Heart left ventricle (tissue), 13 donors: ENCODE results near the gene RXRB.

Experiments used
- POLR2A ChIP-seq, 2 donors: fragments of 450-650 bp; IDR thresholded peaks; one replicate each; pipeline ENCODE4 v1.6.1; 2017; ENCODE audit warnings: antibody characterized with exemption in 2 of 2, mild to moderate bottlenecking in 2 of 2, moderate library complexity in 2 of 2
- TF ChIP-seq, protein P1 (sequence below), 12 donors: fragments of 200-600 bp; sonication (generic) in 4 of 12; IDR thresholded peaks; one replicate each; pipeline versions ENCODE4 v1.5.0 to v1.8.0; 2018 to 2022; ENCODE audit warnings: antibody characterized with exemption in 12 of 12, mild to moderate bottlenecking in 5 of 12
- donor health status: ischemic (EF 13 %, LVEDD 7.1; RV severe dilation, severe dysfunction).
- donor health status: DM: no; HTN: yes; CAD: no.
- donor health status: DM: no; HTN: no; CAD: no.
- donor health status: ischemic (EF 25% LVEDD 6.9; RV normal size, moderate dysfunction).
- donor health status: ischemic (EF 25% LVEDD 5.7; RV mildly dilated, moderate dysfunction).
- donor health status: ischemic (EF 35%, LVEDD 5.7; RV mildly dilated, moderate dysfunction).
- donor health status: nonischemic (EF 11% LVEDD 7.7; RV severe dilation, severe dysfunction).
- donor health status: DM: yes; HTN: yes; CAD: no.
- donor health status: PGD.
- donor health status: ischemic (EF 29% LVEDD 5.4; RV normal size, mild dysfunction).
- donor health status: nonischemic (EF 23%, LVEDD 6.1; RV moderate dilation, normal function).

DNA sequence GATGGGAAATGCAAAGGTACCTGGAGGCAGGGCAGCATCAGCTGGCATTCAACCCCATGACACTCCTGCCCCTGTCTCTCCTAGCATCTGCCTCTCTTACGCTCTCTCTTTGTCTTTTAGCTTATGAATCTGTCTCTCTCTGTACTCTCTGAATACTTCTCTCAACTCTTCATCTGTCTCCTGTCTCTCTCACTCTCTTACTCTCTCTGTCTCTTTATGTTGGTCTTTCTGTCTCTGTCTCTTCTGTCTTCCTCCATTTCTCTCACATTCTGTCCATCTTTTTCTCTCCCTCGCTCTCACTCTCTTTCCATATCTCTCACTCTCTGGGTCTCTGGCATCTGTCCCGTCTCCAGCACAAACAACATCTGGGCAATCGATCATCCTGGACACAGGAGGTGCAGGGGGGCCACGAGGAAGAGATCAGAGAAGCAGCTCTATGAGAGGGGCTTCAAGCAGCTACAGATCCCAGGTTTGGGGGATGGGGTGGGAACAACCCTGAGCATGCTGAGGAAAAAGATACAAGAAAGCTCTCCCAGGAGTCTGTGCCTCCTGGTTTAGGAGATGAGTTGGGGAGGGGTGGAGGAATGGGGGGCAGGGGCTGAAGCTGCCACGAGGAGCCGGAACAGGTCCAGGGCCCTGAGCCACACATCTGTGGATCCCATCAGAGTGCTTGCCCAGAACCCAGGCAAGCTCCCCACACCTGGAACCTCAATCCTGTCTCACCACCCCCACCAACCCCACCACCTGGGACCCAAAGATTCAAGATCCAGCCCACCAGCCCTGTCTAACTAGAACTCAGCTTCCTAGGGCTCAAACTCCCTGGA is 10.6 kb downstream of the RXRB start:
- TF ChIP-seq, protein P1, sequence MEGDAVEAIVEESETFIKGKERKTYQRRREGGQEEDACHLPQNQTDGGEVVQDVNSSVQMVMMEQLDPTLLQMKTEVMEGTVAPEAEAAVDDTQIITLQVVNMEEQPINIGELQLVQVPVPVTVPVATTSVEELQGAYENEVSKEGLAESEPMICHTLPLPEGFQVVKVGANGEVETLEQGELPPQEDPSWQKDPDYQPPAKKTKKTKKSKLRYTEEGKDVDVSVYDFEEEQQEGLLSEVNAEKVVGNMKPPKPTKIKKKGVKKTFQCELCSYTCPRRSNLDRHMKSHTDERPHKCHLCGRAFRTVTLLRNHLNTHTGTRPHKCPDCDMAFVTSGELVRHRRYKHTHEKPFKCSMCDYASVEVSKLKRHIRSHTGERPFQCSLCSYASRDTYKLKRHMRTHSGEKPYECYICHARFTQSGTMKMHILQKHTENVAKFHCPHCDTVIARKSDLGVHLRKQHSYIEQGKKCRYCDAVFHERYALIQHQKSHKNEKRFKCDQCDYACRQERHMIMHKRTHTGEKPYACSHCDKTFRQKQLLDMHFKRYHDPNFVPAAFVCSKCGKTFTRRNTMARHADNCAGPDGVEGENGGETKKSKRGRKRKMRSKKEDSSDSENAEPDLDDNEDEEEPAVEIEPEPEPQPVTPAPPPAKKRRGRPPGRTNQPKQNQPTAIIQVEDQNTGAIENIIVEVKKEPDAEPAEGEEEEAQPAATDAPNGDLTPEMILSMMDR (IDR thresholded peaks at IDR 0.05) = no peak
- TF ChIP-seq POLR2A (IDR thresholded peaks at IDR 0.05) = no peak
